Measurements from ENCODE around the gene MRFAP1. TPM values are rescaled to one million over a fixed set of nuclear protein-coding genes. Genes with fewer than 3 reads are reported as not detected.
"Not testable (repeated sequence)": the region's sequence is repeated elsewhere in the genome, so short reads cannot be mapped to it uniquely, and the experiment has no call there.

MRFAP1 gene
- total and polyA plus RNA-seq, 10 donors, result 133 to 299 (median 219) TPM

- no peaks in the 10 kb centered on the region for H3K27me3 ChIP-seq (replicated peaks in 1 of 7)
- TF ChIP-seq CTCF (IDR thresholded peaks at IDR 0.05 in 8 of 11, conservative IDR thresholded peaks at IDR 0.05 in 3 of 11), result no peak
- no peak for TF ChIP-seq POLR2A (IDR thresholded peaks at IDR 0.05)
- TF ChIP-seq POLR2AphosphoS5 (IDR thresholded peaks at IDR 0.05), result no peak
- H3K36me3 ChIP-seq, result peaks cover 0 to 23% (median 19%) of the 10 kb centered on the region in 6 donors
- 69 to 87% (median 73%) methylated on average over 5 of the region's 5 CpGs for WGBS, 5 donors
- intact Hi-C loops (cut with DNase I; ENCODE audit: low total_unique reads), result loop anchor here (5.0 kb wide), 1 partner anchor 62 kb away; the partner anchor contains the start of gene MRFAP1L1
- H3K4me3 ChIP-seq, result no peak overlapping the region
- H3K4me1 ChIP-seq, result peaks cover 17 to 37% (median 33%) of the 10 kb centered on the region in 6 donors
- H3K9me3 ChIP-seq, result no peaks in the 10 kb centered on the region
- peak overlapping the region in 4 of 8 donors; percentile 95 to 99 (median 98) for H3K27ac ChIP-seq
- DNase-seq, result no peak
Observed at GRCh38 chr4:6644792-6645530, 4.5 kb downstream of the MRFAP1 start.

DNA sequence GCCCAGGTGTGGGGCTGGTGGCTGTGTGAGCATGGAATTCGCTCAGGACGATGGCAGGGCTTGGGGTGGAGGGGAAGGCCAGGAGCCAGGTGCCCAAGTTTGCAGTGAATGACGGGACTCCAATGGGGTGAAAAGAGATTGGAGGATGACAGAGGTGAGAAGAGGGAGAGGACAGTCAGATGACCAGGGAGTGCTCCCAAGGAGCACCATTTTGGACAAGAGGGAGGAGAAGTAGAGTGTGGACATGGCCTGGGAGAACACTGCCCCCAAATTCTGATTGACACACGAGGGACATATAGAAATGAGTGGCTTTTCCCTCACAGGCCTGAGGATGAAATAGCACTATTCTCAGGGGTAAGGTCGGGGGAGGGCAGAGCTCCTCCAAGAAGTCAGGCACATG is 6.7 kb downstream of the MRFAP1 start:
- H3K4me3 ChIP-seq, result no peak overlapping the region
- 85 to 93% (median 88%) methylated on average over 5 of the region's 5 CpGs for WGBS, 5 donors
- H3K9me3 ChIP-seq, result no peaks in the 10 kb centered on the region
- intact Hi-C loops (cut with DNase I; ENCODE audit: low total_unique reads), result no loop called here
- TF ChIP-seq CTCF (IDR thresholded peaks at IDR 0.05 in 8 of 11, conservative IDR thresholded peaks at IDR 0.05 in 3 of 11) (no peak), POLR2AphosphoS5 (IDR thresholded peaks at IDR 0.05) (no peak), POLR2A (IDR thresholded peaks at IDR 0.05) (no peak)
- H3K4me1 ChIP-seq, result peaks cover 11 to 28% (median 25%) of the 10 kb centered on the region in 6 donors
- no peak for DNase-seq
- H3K36me3 ChIP-seq, result peaks cover 0 to 18% (median 14%) of the 10 kb centered on the region in 6 donors
- H3K27me3 ChIP-seq (replicated peaks in 1 of 7), result no peaks in the 10 kb centered on the region
- no peak overlapping the region for H3K27ac ChIP-seq

DNA sequence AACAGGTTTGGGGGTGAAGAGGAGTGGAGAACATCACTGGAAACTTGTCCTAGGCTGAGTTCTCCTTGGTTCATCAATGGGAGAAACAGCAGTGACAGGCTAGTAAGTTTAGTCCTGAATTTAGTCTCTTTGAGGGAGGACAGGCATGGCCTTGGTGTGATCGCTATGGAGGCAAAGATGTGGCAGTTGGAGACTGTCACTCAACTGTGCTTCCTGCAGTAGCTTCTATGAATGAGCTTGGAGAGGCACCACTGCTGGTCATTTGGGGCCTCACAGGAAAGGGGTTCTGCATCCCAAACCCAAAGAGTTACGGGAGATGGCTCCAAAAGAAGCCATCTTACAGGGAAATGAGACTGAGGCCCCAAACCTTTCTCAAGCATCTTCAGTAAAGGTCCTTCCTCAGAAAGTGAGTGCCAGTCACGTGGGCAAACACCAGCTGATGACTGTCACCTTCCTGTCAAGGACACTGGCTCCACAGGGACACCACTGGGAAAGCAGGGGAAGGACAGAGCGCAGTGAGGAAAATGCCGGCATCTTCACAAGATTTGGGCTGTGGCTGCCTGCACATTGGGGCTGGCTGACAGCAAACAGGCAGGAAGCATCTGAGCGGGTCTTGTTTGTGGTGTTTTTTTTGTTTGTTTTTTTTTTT is 7.2 kb downstream of the MRFAP1 start:
- no peak for DNase-seq
- Histone ChIP-seq H3K36me3 (peaks cover 0 to 13% (median 9%) of the 10 kb centered on the region in 6 donors), H3K27me3 (replicated peaks in 1 of 7) (no peaks in the 10 kb centered on the region), H3K4me1 (peaks cover 5 to 22% (median 19%) of the 10 kb centered on the region in 6 donors), H3K27ac (no peak overlapping the region), H3K9me3 (no peaks in the 10 kb centered on the region), H3K4me3 (no peak overlapping the region)
- intact Hi-C loops (cut with DNase I; ENCODE audit: low total_unique reads), result no loop called here
- no peak for TF ChIP-seq CTCF (IDR thresholded peaks at IDR 0.05 in 8 of 11, conservative IDR thresholded peaks at IDR 0.05 in 3 of 11)
- no peak for TF ChIP-seq POLR2A (IDR thresholded peaks at IDR 0.05)
- TF ChIP-seq POLR2AphosphoS5 (IDR thresholded peaks at IDR 0.05), result no peak
- WGBS, 5 donors, result 47 to 66% (median 57%) methylated on average over 6 of the region's 6 CpGs

- DNase-seq, result no peak
- TF ChIP-seq CTCF (IDR thresholded peaks at IDR 0.05 in 8 of 11, conservative IDR thresholded peaks at IDR 0.05 in 3 of 11) (no peak), POLR2AphosphoS5 (IDR thresholded peaks at IDR 0.05) (no peak), POLR2A (IDR thresholded peaks at IDR 0.05) (no peak)
- WGBS, 5 donors, result 90 to 96% (median 93%) methylated on average over 8 of the region's 8 CpGs
- intact Hi-C loops (cut with DNase I; ENCODE audit: low total_unique reads), result no loop called here
- Histone ChIP-seq H3K9me3 (no peaks in the 10 kb centered on the region), H3K27ac (no peak overlapping the region), H3K27me3 (replicated peaks in 1 of 7) (no peaks in the 10 kb centered on the region), H3K4me1 (peaks cover 0 to 7% (median 4%) of the 10 kb centered on the region in 6 donors), H3K36me3 (no peaks in the 10 kb centered on the region), H3K4me3 (no peak overlapping the region)
Observed at GRCh38 chr4:6649216-6649615, 8.7 kb downstream of the MRFAP1 start.

DNA sequence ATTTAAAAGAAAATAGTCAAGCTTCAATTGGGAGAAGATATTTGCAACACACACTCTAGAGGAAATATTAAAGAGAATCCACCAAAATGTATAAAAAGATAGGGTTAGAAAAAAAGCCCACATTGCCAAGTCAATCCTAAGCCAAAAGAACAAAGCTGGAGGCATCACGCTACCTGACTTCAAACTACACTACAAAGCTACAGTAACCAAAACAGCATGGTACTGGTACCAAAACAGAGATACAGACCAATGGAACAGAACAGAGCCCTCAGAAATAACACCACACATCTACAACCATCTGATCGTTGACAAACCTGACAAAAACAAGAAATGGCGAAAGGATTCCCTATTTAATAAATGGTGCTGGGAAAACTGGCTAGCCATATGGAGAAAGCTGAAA is 13.7 kb downstream of the MRFAP1 start:
- H3K4me3 ChIP-seq; H3K9me3 ChIP-seq; DNase-seq; H3K36me3 ChIP-seq; intact Hi-C loops (cut with DNase I; ENCODE audit: low total_unique reads); H3K27ac ChIP-seq: not testable (repeated sequence)
- Histone ChIP-seq H3K4me1 (peaks cover 0 to 17% (median 15%) of the 10 kb centered on the region in 6 donors), H3K27me3 (replicated peaks in 1 of 7) (peaks cover 0 to 17% (median 0%) of the 10 kb centered on the region in 7 donors)
- WGBS, 5 donors, result 41 to 92% (median 80%) methylated on average over 2 to 3 of the region's 3 CpGs

DNA sequence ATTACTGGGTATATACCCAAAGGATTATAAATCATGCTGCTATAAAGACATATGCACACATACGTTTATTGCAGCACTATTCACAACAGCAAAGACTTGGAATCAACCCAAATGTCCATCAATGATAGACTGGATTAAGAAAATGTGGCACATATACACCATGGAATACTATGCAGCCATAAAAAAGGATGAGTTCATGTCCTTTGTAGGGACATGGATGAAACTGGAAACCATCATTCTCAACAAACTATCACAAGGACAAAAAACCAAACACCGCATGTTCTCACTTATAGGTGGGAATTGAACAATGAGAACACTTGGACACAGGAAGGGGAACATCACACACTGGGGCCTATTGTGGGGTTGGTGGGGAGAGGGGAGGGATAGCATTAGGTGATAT is 14.8 kb downstream of the MRFAP1 start:
- H3K9me3 ChIP-seq; intact Hi-C loops (cut with DNase I; ENCODE audit: low total_unique reads); H3K27ac ChIP-seq; DNase-seq; H3K4me3 ChIP-seq; H3K36me3 ChIP-seq: not testable (repeated sequence)
- Histone ChIP-seq H3K4me1 (peaks cover 0 to 27% (median 21%) of the 10 kb centered on the region in 6 donors), H3K27me3 (replicated peaks in 1 of 7) (peaks cover 0 to 27% (median 0%) of the 10 kb centered on the region in 7 donors)
- 88 to 100% (median 91%) methylated on average over 2 of the region's 2 CpGs for WGBS, 5 donors
